ENCODE measurements around the gene DNM3.
A peak's percentile ranks its signal among the peaks of the same experiment; 100 is the strongest.
"Not testable (repeated sequence)": the region's sequence is repeated elsewhere in the genome, so short reads cannot be mapped to it uniquely, and the experiment has no call there.

The DNM3 gene

GRCh38 chr1:172405912-172406311, 564.6 kb downstream of the DNM3 start:
- DNase-seq = no peak

GRCh38 chr1:172406968-172407367, 565.7 kb downstream of the DNM3 start:
- no peak for DNase-seq

- DNase-seq = no peak
Observed at GRCh38 chr1:172408958-172409357, 567.7 kb downstream of the DNM3 start.

- no peak for DNase-seq
Observed at GRCh38 chr1:172410027-172410426, 568.7 kb downstream of the DNM3 start.

GRCh38 chr1:172411791-172412338, 570.6 kb downstream of the DNM3 start:
- no peak for DNase-seq

- DNase-seq = no peak
Observed at GRCh38 chr1:172414331-172414730, 573.0 kb downstream of the DNM3 start.

GRCh38 chr1:172416496-172417035, 575.3 kb downstream of the DNM3 start:
- no peak for DNase-seq

GRCh38 chr1:172417557-172417956, 576.3 kb downstream of the DNM3 start:
- DNase-seq = no peak

- no peak for DNase-seq
Observed at GRCh38 chr1:172420385-172420784, 579.1 kb downstream of the DNM3 start, which contains the start of gene C1orf105. Gene C1orf105 (plus strand): TSS chr1:172420685. CDS start chr1:172420886, 201 bp downstream.

- no peak for DNase-seq
Observed at GRCh38 chr1:172421974-172422604, 580.8 kb downstream of the DNM3 start.

- DNase-seq = no peak
Observed at GRCh38 chr1:172423336-172423735, 582.0 kb downstream of the DNM3 start.

GRCh38 chr1:172425339-172425738, 584.0 kb downstream of the DNM3 start:
- DNase-seq = no peak

GRCh38 chr1:172427191-172427590, 585.9 kb downstream of the DNM3 start:
- no peak for DNase-seq

GRCh38 chr1:172429331-172430127, 588.2 kb downstream of the DNM3 start:
- DNase-seq = no peak

GRCh38 chr1:172430128-172430454, 588.8 kb downstream of the DNM3 start:
- DNase-seq = no peak

GRCh38 chr1:172431204-172431603, 589.9 kb downstream of the DNM3 start:
- DNase-seq = no peak

- peak; percentile 9 for DNase-seq
Observed at GRCh38 chr1:172431721-172432192, 590.5 kb downstream of the DNM3 start.

- not testable (repeated sequence) for DNase-seq
Observed at GRCh38 chr1:172437183-172437582, 595.9 kb downstream of the DNM3 start.

GRCh38 chr1:172442404-172442803, 601.1 kb downstream of the DNM3 start:
- no peak for DNase-seq

GRCh38 chr1:172442843-172443565, 601.7 kb downstream of the DNM3 start:
- DNase-seq = no peak

- peak; percentile 93 for DNase-seq
Observed at GRCh38 chr1:172443666-172444453, 602.6 kb downstream of the DNM3 start, which contains the start of gene PIGC. Gene PIGC (minus strand): TSS chr1:172444069. CDS start chr1:172442622, 1,447 bp downstream.

- DNase-seq = no peak
Observed at GRCh38 chr1:172446547-172446946, 605.2 kb downstream of the DNM3 start.
